ENCODE measurements around the gene FTL.

The FTL gene

DNA sequence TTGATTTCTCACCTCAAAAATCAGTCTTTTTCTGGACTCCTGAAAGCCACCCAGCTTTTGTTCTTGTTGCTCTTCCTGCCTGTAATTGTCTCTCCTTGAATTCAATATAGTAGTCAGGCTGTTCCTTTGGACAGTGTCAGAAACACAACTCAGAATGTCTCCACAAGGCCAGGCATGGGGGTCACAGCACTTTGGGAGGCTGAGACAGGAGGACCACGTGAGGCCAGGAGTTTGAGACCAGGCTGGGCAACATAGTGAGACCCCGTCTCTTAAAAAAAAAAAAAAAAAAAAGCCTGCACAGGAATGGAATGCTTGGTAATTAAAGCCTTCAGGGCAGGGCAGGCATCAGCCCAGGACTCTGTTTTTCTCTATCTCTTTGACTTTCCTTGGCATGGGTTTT lies 19.3 kb upstream of the FTL start:
- DNase-seq (ENCODE audit: low read depth in 3 of 3): no peak

DNA sequence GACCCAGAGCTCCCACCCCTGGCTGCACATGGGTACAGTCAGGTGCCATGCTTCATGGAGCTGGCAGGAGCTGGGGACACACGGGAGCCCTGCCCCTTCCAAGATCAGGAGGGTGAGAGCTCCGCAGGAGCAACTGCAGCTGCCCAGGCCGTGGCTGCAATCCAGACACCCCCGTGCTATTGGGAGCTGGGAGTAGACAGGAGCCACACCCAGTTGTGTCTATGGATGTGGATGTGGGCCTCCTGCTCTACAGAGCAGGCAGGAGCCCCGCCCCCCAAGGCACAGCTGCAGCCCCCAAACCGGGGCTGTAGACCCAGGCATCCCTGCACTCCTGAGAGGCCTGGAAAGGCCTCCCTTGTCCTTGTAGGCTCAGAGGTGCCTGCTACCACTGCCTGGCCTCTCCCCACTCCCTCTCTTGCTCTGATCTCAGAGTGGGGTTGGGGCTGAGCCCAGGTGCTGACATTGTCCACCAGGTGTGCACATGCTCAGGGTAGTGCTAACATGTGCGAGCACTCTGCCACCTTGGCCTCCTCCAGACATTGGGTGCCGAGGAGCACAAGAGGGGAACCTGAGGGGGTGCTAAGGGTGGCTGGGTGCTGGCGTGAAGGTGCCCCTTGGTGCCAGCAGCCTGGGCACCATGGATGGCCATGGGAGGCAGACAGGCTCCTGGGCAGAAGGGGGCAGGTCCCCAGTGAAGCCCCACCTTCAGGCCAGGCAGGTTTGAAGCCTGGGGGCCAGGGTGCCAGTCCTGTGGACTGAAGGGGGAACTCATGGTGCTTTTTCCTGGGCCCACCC lies 18.4 kb upstream of the FTL start:
- DNase-seq (ENCODE audit: low read depth in 3 of 3): no peak

DNA sequence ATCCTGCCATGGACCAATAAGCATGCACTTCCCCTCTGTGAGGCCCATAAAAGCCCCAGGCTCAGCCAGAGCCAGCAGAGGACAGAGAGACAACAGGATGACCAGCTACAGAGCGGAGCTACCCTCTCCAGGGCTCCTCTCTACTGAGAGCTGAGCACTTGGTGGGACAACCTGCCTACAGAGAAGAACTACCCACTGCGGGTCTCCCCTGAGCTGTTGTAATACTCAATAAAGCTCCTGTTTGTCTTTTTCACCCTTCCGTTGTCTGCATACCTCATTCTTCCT lies 17.9 kb upstream of the FTL start:
- no peak for DNase-seq (ENCODE audit: low read depth in 3 of 3)

DNA sequence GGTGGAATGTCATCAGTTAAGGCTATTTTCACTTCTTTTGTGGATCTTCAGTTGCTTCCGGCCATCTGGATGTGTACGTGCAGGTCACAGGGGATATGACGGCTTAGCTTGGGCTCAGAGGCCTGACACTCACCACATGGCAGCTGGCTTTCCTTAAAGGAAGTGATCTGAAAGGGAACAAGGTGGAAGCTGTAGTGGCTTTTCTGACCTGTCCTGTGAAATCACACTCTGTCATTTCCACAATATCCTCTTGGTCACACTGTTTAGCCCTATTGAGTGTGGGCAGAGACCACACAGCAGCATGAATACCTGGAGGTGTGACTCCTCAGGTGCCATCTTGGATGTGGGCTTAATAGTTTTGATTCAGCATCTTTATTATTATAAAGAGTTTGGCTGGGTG lies 14.9 kb upstream of the FTL start:
- DNase-seq (ENCODE audit: low read depth in 3 of 3): no peak

DNA sequence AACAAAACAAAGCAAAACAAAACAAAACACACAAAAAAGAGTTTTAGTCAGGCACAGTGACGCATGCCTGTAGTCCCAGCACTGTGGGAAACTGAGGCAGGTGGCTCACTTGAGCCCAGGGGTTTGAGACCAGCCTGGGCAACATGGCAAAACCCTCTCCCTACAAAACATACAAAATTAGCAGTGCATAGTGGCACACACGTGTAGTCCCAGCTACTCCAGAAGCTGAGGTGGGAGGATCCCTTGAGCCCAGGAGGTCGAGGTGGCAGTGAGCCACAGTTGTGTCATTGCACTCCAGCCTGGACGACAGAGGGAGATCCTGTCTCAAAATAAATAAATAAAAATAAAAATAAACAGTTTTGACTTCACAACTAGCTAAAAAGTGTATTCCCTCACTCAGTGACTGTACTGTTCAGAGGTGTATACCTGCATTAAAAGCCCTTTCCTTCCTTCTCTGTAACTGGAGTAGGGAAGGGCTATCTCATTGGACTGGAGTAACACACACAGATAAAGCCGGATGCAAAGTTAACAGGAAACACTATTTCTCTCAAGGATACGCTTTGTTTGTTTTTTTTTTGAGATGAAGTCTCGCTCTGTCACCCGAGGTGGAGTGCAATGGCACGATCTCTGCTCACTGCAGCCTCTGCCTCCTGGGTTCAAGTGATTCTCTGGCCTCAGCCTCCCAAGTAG lies 14.1 kb upstream of the FTL start:
- no peak for DNase-seq (ENCODE audit: low read depth in 3 of 3)

DNA sequence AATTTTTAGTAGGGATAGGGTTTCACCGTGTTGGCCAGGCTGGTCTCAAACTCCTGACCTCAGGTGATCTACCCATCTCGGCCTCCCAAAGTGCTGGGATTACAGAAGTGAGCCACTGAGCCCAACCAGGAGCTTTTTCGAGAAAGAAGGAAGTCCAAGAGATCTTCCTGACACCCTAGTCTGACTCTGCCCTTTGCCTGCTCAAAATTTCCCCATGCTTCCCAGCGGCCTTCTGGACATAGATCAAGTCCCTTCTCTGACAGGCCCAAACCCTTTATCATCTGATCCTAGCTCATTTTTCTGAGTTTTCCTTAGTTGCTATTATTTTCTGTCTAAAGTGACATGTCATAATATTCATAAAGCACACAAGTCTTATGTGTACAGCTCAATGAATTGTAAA lies 12.0 kb upstream of the FTL start:
- DNase-seq (ENCODE audit: low read depth in 3 of 3): no peak

DNA sequence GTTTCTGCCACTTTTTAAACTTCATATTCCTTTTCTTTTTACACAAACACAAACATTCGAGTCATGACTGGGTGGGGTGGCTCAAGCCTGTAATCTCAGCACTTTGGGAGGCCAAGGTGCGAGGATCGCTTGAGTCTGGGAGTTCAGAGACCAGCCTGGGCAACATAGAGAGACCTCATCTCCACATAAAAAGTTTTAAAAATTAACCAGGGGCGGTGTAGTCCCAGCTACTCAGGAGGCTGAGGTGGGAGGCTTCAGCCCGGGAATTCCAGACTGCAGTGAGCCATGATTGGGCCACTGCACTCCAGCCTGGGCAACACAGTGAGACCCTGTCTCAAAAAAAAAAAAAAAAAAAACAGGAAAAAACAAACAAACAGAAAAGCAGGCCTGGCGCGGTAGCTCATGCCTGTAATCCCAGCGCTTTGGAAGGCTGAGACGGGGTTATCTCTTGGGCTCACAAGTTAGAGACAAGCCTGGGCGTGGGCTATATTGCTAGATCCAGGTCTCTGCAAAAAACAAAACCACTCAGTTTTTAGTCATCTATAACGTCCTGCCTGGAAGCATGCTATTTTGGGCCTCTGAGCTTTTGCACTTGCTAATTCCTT lies 11.0 kb upstream of the FTL start:
- DNase-seq (ENCODE audit: low read depth in 3 of 3): no peak

DNA sequence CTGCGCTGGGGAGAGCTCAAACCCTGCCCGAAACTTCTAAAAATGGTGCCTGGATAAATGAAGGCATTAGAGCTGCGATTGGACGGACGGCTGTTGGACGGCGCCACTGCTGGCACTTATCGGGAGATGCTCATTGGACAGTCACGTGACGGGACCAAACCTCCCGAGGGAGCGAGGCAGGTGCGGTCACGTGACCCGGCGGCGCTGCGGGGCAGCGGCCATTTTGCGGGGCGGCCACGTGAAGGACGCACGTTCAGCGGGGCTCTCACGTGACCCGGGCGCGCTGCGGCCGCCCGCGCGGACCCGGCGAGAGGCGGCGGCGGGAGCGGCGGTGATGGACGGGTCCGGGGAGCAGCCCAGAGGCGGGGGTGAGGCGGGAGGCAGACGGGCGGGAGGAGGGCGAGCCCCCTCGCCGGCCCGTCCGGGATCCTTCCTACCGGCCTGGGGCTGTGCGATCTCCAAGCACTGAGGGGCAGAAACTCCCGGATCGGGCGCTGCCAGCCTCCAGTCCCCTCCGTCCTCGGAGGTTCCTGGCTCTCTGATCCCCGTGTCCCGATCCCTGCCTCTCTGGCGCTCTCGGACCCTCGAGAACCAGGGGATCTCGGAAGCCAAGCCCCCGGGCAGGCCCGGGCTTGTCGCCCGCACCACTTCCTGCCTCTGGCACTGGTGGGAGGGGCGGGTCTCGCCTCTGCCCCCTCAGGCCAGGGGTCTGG lies 10.4 kb upstream of the FTL start, which contains the start of gene BAX:
Gene BAX (plus strand): TSS at position 281 of the 713 bp plus-strand sequence. CDS start 54 bp downstream, at position 335.
- peak; percentile 79 to 90 (median 79) for DNase-seq (ENCODE audit: low read depth in 3 of 3)

DNA sequence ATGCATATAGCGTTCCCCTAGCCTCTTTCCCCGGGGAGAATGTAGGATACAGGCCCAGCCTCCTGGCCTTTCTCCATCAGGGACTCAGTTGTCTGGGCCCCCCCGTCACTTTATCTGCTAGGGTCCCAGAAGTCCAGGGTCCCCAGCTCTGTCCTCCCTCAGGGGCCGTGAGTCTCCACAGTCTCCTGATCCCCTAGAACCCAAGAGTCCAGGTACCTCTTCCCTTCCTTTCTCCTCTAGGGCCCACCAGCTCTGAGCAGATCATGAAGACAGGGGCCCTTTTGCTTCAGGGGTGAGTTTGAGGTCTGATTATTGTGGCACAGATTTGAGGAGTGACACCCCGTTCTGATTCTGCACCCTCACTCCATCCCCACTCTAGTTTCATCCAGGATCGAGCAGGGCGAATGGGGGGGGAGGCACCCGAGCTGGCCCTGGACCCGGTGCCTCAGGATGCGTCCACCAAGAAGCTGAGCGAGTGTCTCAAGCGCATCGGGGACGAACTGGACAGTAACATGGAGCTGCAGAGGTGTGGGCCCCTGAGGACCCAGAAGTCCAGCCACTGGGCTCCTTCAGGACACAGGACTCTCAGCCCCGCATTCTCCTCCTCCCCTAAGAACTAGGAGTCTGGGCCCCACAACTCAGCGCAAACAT lies 9.7 kb upstream of the FTL start:
- no peak for DNase-seq (ENCODE audit: low read depth in 3 of 3)

DNA sequence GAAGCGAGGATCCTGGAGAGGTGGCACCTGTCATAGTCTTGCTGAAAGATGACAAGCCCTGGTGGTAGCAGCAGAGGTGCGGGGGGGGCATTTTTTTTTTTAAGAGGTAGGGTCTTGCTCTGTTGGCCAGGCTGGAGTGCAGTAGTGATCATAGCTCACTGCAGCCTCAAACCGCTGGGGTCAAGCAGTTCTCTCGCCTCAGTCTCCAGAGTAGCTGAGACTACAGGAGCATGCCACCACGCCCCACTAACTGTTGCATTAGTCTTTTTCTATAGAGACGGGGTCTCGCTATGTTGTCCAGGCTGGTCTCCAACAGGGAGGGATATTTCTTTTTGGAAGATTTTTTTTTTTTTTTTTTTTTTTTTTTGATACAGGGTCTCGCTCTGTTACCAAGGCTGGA lies 7.1 kb upstream of the FTL start:
- no peak for DNase-seq (ENCODE audit: low read depth in 3 of 3)

DNA sequence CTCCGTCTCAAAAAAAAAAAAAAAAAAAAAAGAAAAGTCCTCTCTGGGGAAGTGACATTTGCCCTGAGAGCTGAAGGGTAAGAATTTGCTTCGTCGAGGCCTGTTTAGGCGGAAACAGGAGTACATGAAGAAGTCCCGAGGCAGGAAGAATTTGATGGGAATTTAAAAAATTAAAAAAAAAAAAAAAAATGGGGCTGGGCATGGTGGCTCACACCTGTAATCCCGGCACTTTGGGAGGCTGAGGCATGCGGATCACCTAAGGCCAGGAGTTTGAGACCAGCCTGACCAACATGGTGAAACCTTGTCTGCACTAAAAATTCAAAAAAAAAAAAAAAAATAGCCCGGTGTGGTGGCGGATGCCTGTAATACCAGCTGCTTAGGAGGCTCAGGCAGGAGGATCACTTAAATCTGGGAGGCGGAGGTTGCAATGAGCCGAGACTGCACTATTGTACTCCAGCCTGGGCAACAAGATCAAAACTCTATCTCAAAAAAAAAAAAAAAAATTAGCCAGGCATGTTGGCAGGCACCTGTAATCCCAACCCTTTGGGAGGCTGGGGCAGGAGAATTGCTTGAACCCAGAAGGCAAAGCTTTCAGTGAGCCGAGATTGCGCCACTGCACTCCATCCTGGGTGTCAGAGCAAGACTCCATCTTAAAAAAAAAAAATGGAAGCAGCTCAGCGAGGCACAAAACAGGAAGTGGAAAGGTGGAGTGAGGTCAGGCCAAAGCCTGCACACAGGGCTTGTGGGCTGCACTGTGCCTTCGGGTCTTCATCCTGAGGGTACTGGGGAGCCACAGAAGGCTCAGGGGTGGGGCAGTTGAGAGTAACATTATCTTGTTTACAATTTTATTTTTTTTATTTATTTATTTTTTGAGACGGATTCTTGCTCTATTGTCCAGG lies 5.5 kb upstream of the FTL start:
- no peak for DNase-seq (ENCODE audit: low read depth in 3 of 3)

DNA sequence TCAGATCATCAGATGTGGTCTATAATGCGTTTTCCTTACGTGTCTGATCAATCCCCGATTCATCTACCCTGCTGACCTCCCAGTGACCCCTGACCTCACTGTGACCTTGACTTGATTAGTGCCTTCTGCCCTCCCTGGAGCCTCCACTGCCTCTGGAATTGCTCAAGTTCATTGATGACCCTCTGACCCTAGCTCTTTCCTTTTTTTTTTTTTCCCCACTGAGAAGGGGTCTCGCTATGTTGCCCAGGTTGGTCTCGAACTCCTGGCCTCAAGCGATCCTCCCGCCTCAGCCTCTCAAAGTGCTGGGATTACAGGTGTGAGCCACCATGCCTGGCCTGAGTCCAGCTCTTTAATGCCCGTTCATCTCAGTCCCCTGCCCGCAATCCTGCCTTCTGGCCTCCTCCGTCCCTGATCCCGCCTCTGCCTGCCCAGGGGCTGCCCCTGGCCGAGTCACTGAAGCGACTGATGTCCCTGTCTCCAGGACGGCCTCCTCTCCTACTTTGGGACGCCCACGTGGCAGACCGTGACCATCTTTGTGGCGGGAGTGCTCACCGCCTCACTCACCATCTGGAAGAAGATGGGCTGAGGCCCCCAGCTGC lies 4.0 kb upstream of the FTL start:
- no peak for DNase-seq (ENCODE audit: low read depth in 3 of 3)

DNA sequence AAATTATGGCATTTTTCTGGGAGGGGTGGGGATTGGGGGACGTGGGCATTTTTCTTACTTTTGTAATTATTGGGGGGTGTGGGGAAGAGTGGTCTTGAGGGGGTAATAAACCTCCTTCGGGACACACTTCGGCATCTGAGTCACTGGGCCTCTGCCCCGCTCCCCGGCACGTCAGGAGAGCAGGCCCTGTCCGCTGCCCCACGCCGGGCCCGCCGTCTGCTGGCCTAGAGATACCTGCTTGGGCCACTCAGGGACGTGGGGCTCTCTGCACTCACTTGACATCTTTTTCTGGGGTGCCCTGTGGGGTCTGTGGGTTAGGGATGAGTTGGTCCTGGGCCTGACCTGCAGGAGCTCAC lies 3.5 kb upstream of the FTL start:
- no peak for DNase-seq (ENCODE audit: low read depth in 3 of 3)

DNA sequence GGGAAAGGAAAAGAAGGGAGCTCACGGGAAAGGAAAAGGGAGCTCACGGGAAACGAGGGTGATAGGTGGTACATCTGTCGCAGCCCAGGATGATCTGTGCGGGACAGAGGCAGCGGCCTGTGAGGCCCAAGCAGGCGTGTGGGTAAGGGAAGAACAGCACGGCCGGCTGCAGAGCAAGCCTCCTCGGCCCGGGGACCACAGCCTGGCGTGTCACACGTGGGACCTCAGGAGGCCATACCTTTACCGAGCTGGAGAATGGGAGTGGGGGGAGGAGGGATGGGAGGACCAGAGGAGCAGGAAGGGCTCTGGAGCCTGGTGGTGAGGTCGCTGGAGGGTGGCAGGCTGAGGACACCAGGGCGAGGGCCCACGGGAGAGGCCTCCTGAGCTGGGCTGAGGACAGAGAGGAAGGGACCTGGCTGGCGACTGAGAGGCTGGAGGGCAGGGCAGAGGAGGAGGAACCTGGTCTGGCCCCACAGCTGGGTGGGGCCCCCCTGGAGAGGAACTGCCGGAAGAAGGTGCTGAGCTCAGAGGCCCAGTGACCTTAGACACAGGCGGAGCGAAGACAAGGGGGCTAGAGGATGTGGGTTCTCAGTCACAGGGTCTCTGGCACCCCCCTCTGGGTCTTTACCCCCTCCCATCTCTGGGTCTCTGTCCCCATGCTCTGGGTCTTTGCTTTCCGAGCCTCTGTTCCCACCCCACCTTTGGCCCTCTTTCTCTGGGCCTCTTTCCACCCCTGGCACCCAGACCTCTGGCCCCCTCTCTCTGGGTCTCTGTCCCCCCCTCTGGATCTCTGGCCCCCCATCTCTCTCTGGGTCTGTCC lies 2.9 kb upstream of the FTL start:
- no peak for DNase-seq (ENCODE audit: low read depth in 3 of 3)

DNA sequence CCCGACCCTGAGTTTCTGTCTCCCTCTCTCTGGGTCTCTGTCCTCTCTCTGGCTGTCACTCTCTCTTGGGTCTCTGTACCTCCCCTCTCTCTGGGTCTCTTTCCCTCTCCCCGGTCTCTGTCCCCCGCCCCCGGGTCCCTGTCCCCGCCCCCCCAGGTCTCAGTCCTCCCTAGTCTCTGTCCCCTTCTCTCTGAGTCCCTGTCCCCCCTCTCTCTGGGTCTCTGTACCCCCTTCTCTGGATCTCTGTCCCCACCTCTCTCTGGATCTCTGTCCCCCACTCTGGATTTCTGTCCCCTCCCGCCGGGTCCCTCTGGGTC lies 2.3 kb upstream of the FTL start:
- DNase-seq (ENCODE audit: low read depth in 3 of 3): no peak

DNA sequence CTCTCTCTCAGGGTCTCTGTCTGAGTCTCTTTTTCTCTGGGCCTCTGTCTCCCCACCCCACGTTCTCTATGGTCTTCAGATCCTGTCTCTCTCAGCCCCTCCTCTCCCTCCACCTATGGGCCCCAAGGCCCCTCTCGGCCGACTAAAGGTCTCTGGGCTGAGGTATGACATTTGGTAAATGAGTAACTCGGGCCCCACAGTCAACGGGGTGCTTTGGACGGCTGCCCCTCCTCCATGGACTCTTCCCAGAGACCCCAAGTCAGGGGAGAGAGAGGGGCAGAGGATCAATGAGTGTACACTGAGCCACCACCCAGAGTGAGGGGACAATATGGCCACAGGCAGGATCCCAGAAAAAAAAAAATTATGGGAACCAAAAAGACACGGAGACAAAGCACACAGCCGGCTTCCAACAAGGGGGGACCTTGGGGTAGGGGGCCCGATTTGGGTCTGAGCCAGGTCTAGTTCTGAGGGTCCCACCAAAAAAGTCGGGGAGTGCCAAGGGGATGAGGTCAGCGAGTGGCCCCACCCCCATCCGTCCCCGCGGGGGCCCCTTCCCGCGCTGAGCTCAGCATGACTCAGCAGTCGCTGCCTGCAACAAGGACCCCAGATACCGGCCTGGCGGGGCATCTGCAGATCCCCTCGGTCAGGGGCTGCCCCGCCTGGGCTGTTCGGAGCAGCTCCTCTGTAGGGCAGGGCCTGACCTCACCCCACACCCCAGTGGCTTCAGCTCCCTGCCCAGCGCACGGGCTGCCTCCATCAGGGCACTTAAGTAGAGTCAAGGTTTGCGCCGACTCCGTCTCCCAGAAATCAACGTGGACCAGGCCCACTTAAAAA lies 1.5 kb upstream of the FTL start:
- DNase-seq (ENCODE audit: low read depth in 3 of 3): peak; percentile 39 to 54 (median 46)

DNA sequence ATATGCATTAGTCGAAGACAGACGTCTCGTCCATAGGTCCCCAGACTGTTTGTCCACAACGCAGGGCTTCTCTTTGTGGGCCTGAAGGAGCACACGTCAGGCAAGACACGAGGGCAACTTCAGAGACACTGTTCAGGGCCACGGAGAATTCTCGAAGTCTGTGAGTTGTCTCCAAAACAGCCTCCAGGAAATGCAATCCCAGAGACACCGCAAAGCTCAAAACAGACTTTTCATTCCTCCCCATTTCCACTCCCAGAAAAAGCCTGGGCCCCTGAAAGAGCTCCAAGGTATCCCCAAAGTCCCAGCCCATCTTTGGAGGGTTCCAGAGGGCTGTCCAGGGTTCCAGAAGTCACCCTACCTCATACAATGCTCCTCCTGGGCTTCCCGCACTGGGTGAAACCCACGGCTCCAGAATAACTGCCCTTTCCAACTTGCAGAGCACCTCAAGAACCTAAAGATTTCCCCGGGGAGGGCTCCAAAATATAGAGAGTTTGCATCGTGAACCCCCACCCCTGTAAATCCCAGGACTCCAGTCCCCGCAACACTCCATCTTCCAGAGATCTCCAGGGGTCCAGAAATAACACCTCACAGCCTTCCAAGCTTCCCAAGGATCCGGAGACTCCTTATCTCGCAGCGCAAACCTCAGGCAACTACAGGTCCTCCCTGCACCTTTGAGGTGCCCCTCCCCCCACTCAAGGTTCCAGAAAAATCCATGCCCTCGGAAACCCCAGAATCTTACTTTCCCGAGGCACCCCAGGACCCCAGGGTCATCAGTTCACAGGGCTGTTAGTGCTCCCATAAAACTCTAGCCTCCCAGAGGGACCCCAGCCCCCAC lies 687 bp upstream of the FTL start:
- no peak for DNase-seq (ENCODE audit: low read depth in 3 of 3)
